Endodermal cell (in vitro differentiated cells): Measurements from ENCODE around the gene ACTBL2. TPM values are rescaled to one million over a fixed set of nuclear protein-coding genes. Genes with fewer than 3 reads are reported as not detected.

Source experiments
- DNase-seq: peaks from one replicate; pipeline ENCODE4 v3.0.0-alpha.2; 2017
- H3K27ac ChIP-seq: 2 replicates; pipeline ENCODE4 v1.5.1; 2013; ENCODE audit warnings: mild to moderate bottlenecking, low read depth, low read length, moderate library complexity
- H3K27me3 ChIP-seq: 2 replicates; pipeline ENCODE4 v1.6.1; 2013; ENCODE audit warnings: mild to moderate bottlenecking, low read length, moderate library complexity; ENCODE audit not compliant: insufficient read depth, control insufficient read depth, poor library complexity, severe bottlenecking
- H3K36me3 ChIP-seq: 2 replicates; pipeline ENCODE4 v1.7.0; 2013; ENCODE audit warnings: mild to moderate bottlenecking, low read length, moderate library complexity; ENCODE audit not compliant: control insufficient read depth, insufficient read depth
- H3K4me1 ChIP-seq: one replicate; pipeline ENCODE4 v1.7.0; 2013; ENCODE audit warnings: low read length; ENCODE audit not compliant: control insufficient read depth, insufficient read depth
- H3K4me3 ChIP-seq: 2 replicates; pipeline ENCODE4 v1.5.1; 2013; ENCODE audit warnings: mild to moderate bottlenecking, low read length, moderate library complexity
- H3K9ac ChIP-seq: 2 replicates; pipeline ENCODE4 v1.6.1; 2013; ENCODE audit warnings: mild to moderate bottlenecking, low read length, moderate library complexity; ENCODE audit not compliant: poor library complexity, severe bottlenecking; ENCODE audit errors: extremely low read depth
- H3K9me3 ChIP-seq: 2 replicates; pipeline ENCODE4 v1.6.1; 2013; ENCODE audit warnings: mild to moderate bottlenecking, low read length, moderate library complexity; ENCODE audit not compliant: control insufficient read depth
- H3K27ac Mint-ChIP-seq: 2 replicates; pipeline ENCODE4 v1.8.0; 2020; ENCODE audit warnings: mixed read lengths
- H3K27me3 Mint-ChIP-seq: 2 replicates; pipeline ENCODE4 v1.8.0; 2021; ENCODE audit warnings: mild to moderate bottlenecking, mixed read lengths; ENCODE audit not compliant: insufficient read depth
- H3K36me3 Mint-ChIP-seq: 2 replicates; pipeline ENCODE4 v1.8.0; 2020; ENCODE audit warnings: low read depth, mixed read lengths
- H3K4me1 Mint-ChIP-seq: 2 replicates; pipeline ENCODE4 v1.8.0; 2020; ENCODE audit warnings: mixed read lengths
- H3K4me3 Mint-ChIP-seq: 2 replicates; pipeline ENCODE4 v1.8.0; 2020; ENCODE audit warnings: mild to moderate bottlenecking, moderate library complexity, mixed read lengths
- H3K9me3 Mint-ChIP-seq: 2 replicates; pipeline ENCODE4 v1.8.0; 2020; ENCODE audit warnings: mild to moderate bottlenecking, mixed read lengths
- WGBS, 2 experiments: methylation state at CpG; one replicate each; pipeline versions ENCODE4 v1.1.5 to v1.1.7; 2013; ENCODE audit warnings: missing lambda C conversion rate in 2 of 2, mixed read lengths in 1 of 2; ENCODE audit not compliant: insufficient coverage in 1 of 2, insufficient read length in 1 of 2; 5-methylcytosine and 5-hydroxymethylcytosine counted together
- total RNA-seq, 2 donors: library from RNA; stranded (reverse); fragmentation: NEBNext Ultra II Directional in 1 of 2; extraction: Animal tissue kit (Norgen Biotek cat#: 25700) in 1 of 2; gene quantifications; 2 replicates in 1 of 2; 3 replicates in 1 of 2; pipeline ENCODE4 v1.2.1, GENCODE V29; 2021
- TF ChIP-seq, protein P1 (sequence below): fragments of 200-600 bp; sonication (generic); conservative IDR thresholded peaks from 2 replicates; pipeline ENCODE4 v1.5.0; 2021; ENCODE audit warnings: antibody characterized with exemption, mild to moderate bottlenecking

ACTBL2 gene
- total RNA-seq, 2 donors from 2014 or later: not detected

- Histone ChIP-seq H3K27me3 (no peaks in the 10 kb centered on the region), H3K4me1 (no peaks in the 10 kb centered on the region), H3K27ac (no peak overlapping the region), H3K9ac (no peak overlapping the region), H3K4me3 (no peak overlapping the region), H3K36me3 (no peaks in the 10 kb centered on the region), H3K9me3 (no peaks in the 10 kb centered on the region)
- no peaks in the 10 kb centered on the region for H3K4me1 Mint-ChIP-seq
- no peak for DNase-seq
- 83 to 100% methylated on average over 2 to 3 of the region's 4 CpGs for WGBS, 2 experiments
- TF ChIP-seq, protein P1, sequence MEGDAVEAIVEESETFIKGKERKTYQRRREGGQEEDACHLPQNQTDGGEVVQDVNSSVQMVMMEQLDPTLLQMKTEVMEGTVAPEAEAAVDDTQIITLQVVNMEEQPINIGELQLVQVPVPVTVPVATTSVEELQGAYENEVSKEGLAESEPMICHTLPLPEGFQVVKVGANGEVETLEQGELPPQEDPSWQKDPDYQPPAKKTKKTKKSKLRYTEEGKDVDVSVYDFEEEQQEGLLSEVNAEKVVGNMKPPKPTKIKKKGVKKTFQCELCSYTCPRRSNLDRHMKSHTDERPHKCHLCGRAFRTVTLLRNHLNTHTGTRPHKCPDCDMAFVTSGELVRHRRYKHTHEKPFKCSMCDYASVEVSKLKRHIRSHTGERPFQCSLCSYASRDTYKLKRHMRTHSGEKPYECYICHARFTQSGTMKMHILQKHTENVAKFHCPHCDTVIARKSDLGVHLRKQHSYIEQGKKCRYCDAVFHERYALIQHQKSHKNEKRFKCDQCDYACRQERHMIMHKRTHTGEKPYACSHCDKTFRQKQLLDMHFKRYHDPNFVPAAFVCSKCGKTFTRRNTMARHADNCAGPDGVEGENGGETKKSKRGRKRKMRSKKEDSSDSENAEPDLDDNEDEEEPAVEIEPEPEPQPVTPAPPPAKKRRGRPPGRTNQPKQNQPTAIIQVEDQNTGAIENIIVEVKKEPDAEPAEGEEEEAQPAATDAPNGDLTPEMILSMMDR: no peak
- no peak overlapping the region for H3K27ac Mint-ChIP-seq
- no peaks in the 10 kb centered on the region for H3K36me3 Mint-ChIP-seq
- no peaks in the 10 kb centered on the region for H3K27me3 Mint-ChIP-seq
- no peaks in the 10 kb centered on the region for H3K9me3 Mint-ChIP-seq
- H3K4me3 Mint-ChIP-seq: no peak overlapping the region
These were observed 40.4 kb downstream of the ACTBL2 start for GRCh38 chr5:57442080-57442839.

DNA sequence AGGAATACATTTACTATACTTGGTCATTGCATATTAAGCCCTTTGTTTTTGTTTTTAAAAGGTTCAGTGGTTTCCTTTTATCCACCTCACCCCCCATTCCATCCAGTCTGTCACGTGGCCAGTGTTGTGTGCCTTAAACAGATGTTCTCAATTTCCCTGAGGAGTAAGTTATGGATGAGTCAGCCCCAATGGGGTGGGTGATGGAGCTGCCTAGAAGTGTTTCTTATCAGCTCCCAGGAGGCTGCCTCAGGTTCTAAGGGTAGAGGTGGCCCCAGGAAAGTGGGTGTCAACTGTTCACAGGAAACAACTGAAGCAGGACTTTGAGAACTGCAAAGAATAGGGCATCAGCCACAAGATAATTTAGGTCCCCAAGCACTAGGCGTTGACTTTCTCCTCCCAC, 41.1 kb downstream of the ACTBL2 start:
- Mint-ChIP-seq H3K4me1 (no peaks in the 10 kb centered on the region), H3K4me3 (no peak overlapping the region), H3K36me3 (no peaks in the 10 kb centered on the region), H3K9me3 (no peaks in the 10 kb centered on the region), H3K27ac (no peak overlapping the region), H3K27me3 (no peaks in the 10 kb centered on the region)
- Histone ChIP-seq H3K9ac (no peak overlapping the region), H3K9me3 (no peaks in the 10 kb centered on the region), H3K27ac (no peak overlapping the region), H3K4me3 (no peak overlapping the region), H3K27me3 (no peaks in the 10 kb centered on the region), H3K4me1 (no peaks in the 10 kb centered on the region), H3K36me3 (no peaks in the 10 kb centered on the region)
- 82% methylated on average over 2 of the region's 2 CpGs; no CpG with 5 or more reads in 1 of the 2 experiments for WGBS, 2 experiments
- TF ChIP-seq, protein P1: no peak
- no peak for DNase-seq

GRCh38 chr5:57439601-57440000, 43.0 kb downstream of the ACTBL2 start:
- TF ChIP-seq, protein P1: no peak
- 65% methylated on average over 2 of the region's 2 CpGs; no CpG with 5 or more reads in 1 of the 2 experiments for WGBS, 2 experiments
- H3K9me3 Mint-ChIP-seq: no peaks in the 10 kb centered on the region

More at GRCh38 chr5:57439601-57440000, 43.0 kb downstream of the ACTBL2 start:
- Mint-ChIP-seq H3K27me3 (no peaks in the 10 kb centered on the region), H3K4me3 (no peak overlapping the region), H3K4me1 (no peaks in the 10 kb centered on the region), H3K27ac (no peak overlapping the region), H3K36me3 (no peaks in the 10 kb centered on the region)
- H3K36me3 ChIP-seq: no peaks in the 10 kb centered on the region
- H3K4me1 ChIP-seq: no peaks in the 10 kb centered on the region
- no peaks in the 10 kb centered on the region for H3K9me3 ChIP-seq
- no peak overlapping the region for H3K4me3 ChIP-seq
- no peak overlapping the region for H3K27ac ChIP-seq
- no peak for DNase-seq
- no peak overlapping the region for H3K9ac ChIP-seq
- H3K27me3 ChIP-seq: no peaks in the 10 kb centered on the region
